GM23338 (cell line): ENCODE data around the gene OR5D16. TPM values are rescaled to one million over a fixed set of nuclear protein-coding genes. Genes with fewer than 3 reads are reported as not detected.
"Not testable (repeated sequence)": the region's sequence is repeated elsewhere in the genome, so short reads cannot be mapped to it uniquely, and the experiment has no call there.

Experiments used
- ATAC-seq: fragments of 200-7000 bp; cut with Tn5 transposase; 3 replicates; pipeline ENCODE4 v1.9.1; 2020
- DNase-seq: peaks from one replicate; pipeline ENCODE4 v3.0.0-alpha.2; 2015; ENCODE audit warnings: low spot score
- H2AFZ ChIP-seq: fragments of 200-600 bp; sonication (generic); 2 replicates; pipeline ENCODE4 v1.8.0; 2016; ENCODE audit warnings: antibody characterized with exemption, mild to moderate bottlenecking, moderate library complexity
- H3F3A ChIP-seq: fragments of 200-600 bp; sonication (generic); replicated peaks from 2 replicates; pipeline ENCODE4 v1.8.0; 2017; ENCODE audit warnings: antibody characterized with exemption, mixed run types, low read depth
- H3K27ac ChIP-seq: fragments of 200-600 bp; sonication (generic); 2 replicates; pipeline ENCODE4 v1.6.1; 2016; ENCODE audit warnings: low read depth
- H3K27me3 ChIP-seq: fragments of 200-600 bp; sonication (generic); 2 replicates; pipeline ENCODE4 v1.8.0; 2016; ENCODE audit warnings: mild to moderate bottlenecking, mixed run types, moderate library complexity; ENCODE audit not compliant: insufficient read depth
- H3K36me3 ChIP-seq: fragments of 200-600 bp; sonication (generic); 2 replicates; pipeline ENCODE4 v1.8.0; 2016; ENCODE audit warnings: mild to moderate bottlenecking; ENCODE audit not compliant: insufficient read depth
- H3K4me1 ChIP-seq: fragments of 200-600 bp; sonication (generic); 2 replicates; pipeline ENCODE4 v1.8.0; 2016; ENCODE audit warnings: mild to moderate bottlenecking, moderate library complexity; ENCODE audit not compliant: insufficient read depth
- H3K4me2 ChIP-seq: fragments of 200-600 bp; sonication (generic); 2 replicates; pipeline ENCODE4 v1.7.1; 2017; ENCODE audit warnings: mixed run types
- H3K4me3 ChIP-seq: fragments of 200-600 bp; sonication (generic); 2 replicates; pipeline ENCODE4 v1.6.1; 2016; ENCODE audit warnings: mixed run types
- H3K79me2 ChIP-seq: fragments of 200-600 bp; sonication (generic); replicated peaks from 2 replicates; pipeline ENCODE4 v1.8.0; 2017; ENCODE audit warnings: mild to moderate bottlenecking; ENCODE audit not compliant: insufficient read depth
- H3K9me2 ChIP-seq: fragments of 200-600 bp; sonication (generic); 2 replicates; pipeline ENCODE4 v1.8.0; 2017; ENCODE audit not compliant: insufficient read depth
- H4K20me1 ChIP-seq: fragments of 200-600 bp; sonication (generic); replicated peaks from 2 replicates; pipeline ENCODE4 v1.8.0; 2017; ENCODE audit warnings: mild to moderate bottlenecking; ENCODE audit not compliant: insufficient read depth
- H3K27ac Mint-ChIP-seq: 2 replicates; pipeline ENCODE4 v1.8.0; 2020; ENCODE audit warnings: inconsistent platforms, mild to moderate bottlenecking, moderate library complexity, mixed read lengths
- H3K27me3 Mint-ChIP-seq: 3 replicates; pipeline ENCODE4 v1.8.0; 2022; ENCODE audit warnings: low read depth, mild to moderate bottlenecking, moderate library complexity, mixed read lengths, inconsistent platforms; ENCODE audit not compliant: insufficient read depth, poor library complexity
- H3K36me3 Mint-ChIP-seq: 3 replicates; pipeline ENCODE4 v1.8.0; 2021; ENCODE audit warnings: low read depth, mild to moderate bottlenecking, inconsistent platforms, moderate library complexity, mixed read lengths
- H3K4me1 Mint-ChIP-seq: 3 replicates; pipeline ENCODE4 v1.8.0; 2020; ENCODE audit warnings: mild to moderate bottlenecking, inconsistent platforms, mixed read lengths
- H3K4me3 Mint-ChIP-seq: 3 replicates; pipeline ENCODE4 v1.8.0; 2021; ENCODE audit warnings: moderate library complexity, mild to moderate bottlenecking, inconsistent platforms, mixed read lengths
- H3K9me3 Mint-ChIP-seq: 3 replicates; pipeline ENCODE4 v1.8.0; 2020; ENCODE audit warnings: moderate library complexity, mild to moderate bottlenecking, inconsistent platforms, mixed read lengths
- REST ChIP-seq: IDR thresholded peaks from one replicate; pipeline ENCODE4 v1.6.1; 2018; ENCODE audit warnings: antibody characterized with exemption; ENCODE audit not compliant: unreplicated experiment
- polyA plus RNA-seq: library from polyadenylated mRNA; unstranded; fragments of >200 nt; fragmentation: Nextera tagmentation; extraction: Ambion mirVana; gene quantifications from 2 replicates; pipeline ENCODE4 v1.2.1, GENCODE V29; 2016
- total RNA-seq: library from RNA; depleted of rRNA; stranded (reverse); fragments of >200 nt; shearing (Covaris generic); gene quantifications from 2 replicates; pipeline ENCODE4 v1.2.3, GENCODE V29; 2014

OR5D16 gene
- total and polyA plus RNA-seq, 2 experiments from 2014 or later: not detected

- not testable (repeated sequence) for H3K27ac Mint-ChIP-seq, H3K27ac ChIP-seq, H2AFZ ChIP-seq, H3K4me3 Mint-ChIP-seq, H3K27me3 ChIP-seq, H3K36me3 ChIP-seq, H3K9me2 ChIP-seq, H3K4me1 ChIP-seq, H4K20me1 ChIP-seq, DNase-seq, H3K4me2 ChIP-seq, ATAC-seq, H3K4me3 ChIP-seq, H3F3A ChIP-seq, H3K27me3 Mint-ChIP-seq, H3K4me1 Mint-ChIP-seq, H3K79me2 ChIP-seq
- H3K36me3 Mint-ChIP-seq: peaks cover 25% of the 10 kb centered on the region
- H3K9me3 Mint-ChIP-seq: peaks cover 94% of the 10 kb centered on the region
Measured at GRCh38 chr11:55867354-55867753, 28.8 kb downstream of the OR5D16 start.

- peak; percentile 58 for TF ChIP-seq REST
- ATAC-seq, H4K20me1 ChIP-seq, H3K27me3 Mint-ChIP-seq, H3K4me2 ChIP-seq, H3K79me2 ChIP-seq, H3K27ac Mint-ChIP-seq, H3K36me3 ChIP-seq, H3K27me3 ChIP-seq, H3K9me2 ChIP-seq, H3K4me3 Mint-ChIP-seq, H3K4me1 Mint-ChIP-seq, H3F3A ChIP-seq, H3K4me1 ChIP-seq, H3K27ac ChIP-seq, H2AFZ ChIP-seq, H3K4me3 ChIP-seq: not testable (repeated sequence)
- H3K9me3 Mint-ChIP-seq: peaks cover 87% of the 10 kb centered on the region
- peak; percentile 11 for DNase-seq
- peaks cover 15% of the 10 kb centered on the region for H3K36me3 Mint-ChIP-seq
Measured at GRCh38 chr11:55872731-55873130, 34.2 kb downstream of the OR5D16 start.

GRCh38 chr11:55873146-55873545, 34.6 kb downstream of the OR5D16 start:
- H3K9me3 Mint-ChIP-seq: peaks cover 87% of the 10 kb centered on the region
- H3K36me3 ChIP-seq, H3K4me3 ChIP-seq: not testable (repeated sequence)

GRCh38 chr11:55882997-55883396, 44.4 kb downstream of the OR5D16 start, which contains the start of gene TRIM51:
Gene TRIM51, plus strand, starts transcription at chr11:55883297. Its CDS starts 2,132 bp downstream, at chr11:55885429.
- not testable (repeated sequence) for H3K79me2 ChIP-seq, H3K27ac Mint-ChIP-seq, H3F3A ChIP-seq, H3K4me1 Mint-ChIP-seq, H3K27me3 Mint-ChIP-seq, H3K4me2 ChIP-seq, ATAC-seq, H2AFZ ChIP-seq, H3K36me3 ChIP-seq, H3K27ac ChIP-seq, H3K4me1 ChIP-seq, H3K4me3 ChIP-seq, H3K27me3 ChIP-seq, H4K20me1 ChIP-seq, H3K4me3 Mint-ChIP-seq, DNase-seq, H3K9me2 ChIP-seq
- Mint-ChIP-seq H3K36me3 (peaks cover 12% of the 10 kb centered on the region), H3K9me3 (peaks cover 81% of the 10 kb centered on the region)

More at GRCh38 chr11:55873146-55873545, 34.6 kb downstream of the OR5D16 start:
- not testable (repeated sequence) for H3K27me3 ChIP-seq, H3K4me3 Mint-ChIP-seq, H3K4me1 ChIP-seq, H3F3A ChIP-seq, H3K27me3 Mint-ChIP-seq, DNase-seq, H3K27ac Mint-ChIP-seq, H3K9me2 ChIP-seq, H3K79me2 ChIP-seq, H3K4me2 ChIP-seq, ATAC-seq, H2AFZ ChIP-seq, H4K20me1 ChIP-seq, H3K4me1 Mint-ChIP-seq, H3K27ac ChIP-seq
- H3K36me3 Mint-ChIP-seq: peaks cover 15% of the 10 kb centered on the region

GRCh38 chr11:55884995-55885394, 46.4 kb downstream of the OR5D16 start:
- H3K27me3 Mint-ChIP-seq, H3K4me1 ChIP-seq, H3K4me2 ChIP-seq, H2AFZ ChIP-seq, H3K27ac ChIP-seq, H3K36me3 ChIP-seq, DNase-seq, ATAC-seq, H3F3A ChIP-seq, H3K4me3 ChIP-seq, H3K79me2 ChIP-seq, H3K27ac Mint-ChIP-seq, H3K4me3 Mint-ChIP-seq, H3K27me3 ChIP-seq, H4K20me1 ChIP-seq, H3K4me1 Mint-ChIP-seq, H3K9me2 ChIP-seq: not testable (repeated sequence)
- Mint-ChIP-seq H3K9me3 (peaks cover 86% of the 10 kb centered on the region), H3K36me3 (peaks cover 12% of the 10 kb centered on the region)

GRCh38 chr11:55885481-55885880, 46.9 kb downstream of the OR5D16 start:
- not testable (repeated sequence) for ATAC-seq, H3K27ac Mint-ChIP-seq, H3K36me3 ChIP-seq, H3K27me3 ChIP-seq, H3K79me2 ChIP-seq, H3K9me2 ChIP-seq, DNase-seq, H3F3A ChIP-seq, H3K4me3 Mint-ChIP-seq, H2AFZ ChIP-seq, H3K4me3 ChIP-seq, H3K27me3 Mint-ChIP-seq, H3K4me1 Mint-ChIP-seq, H3K4me1 ChIP-seq, H3K27ac ChIP-seq, H3K4me2 ChIP-seq, H4K20me1 ChIP-seq
- Mint-ChIP-seq H3K9me3 (peaks cover 87% of the 10 kb centered on the region), H3K36me3 (peaks cover 12% of the 10 kb centered on the region)
